ENCODE results near the gene RNF4. TPM values are rescaled to one million over a fixed set of nuclear protein-coding genes. Genes with fewer than 3 reads are reported as not detected.
"Not testable (repeated sequence)": the region's sequence is repeated elsewhere in the genome, so short reads cannot be mapped to it uniquely, and the experiment has no call there.

The RNF4 gene
- total RNA-seq, 1 experiment from 2014 or later: 45.6 TPM

GRCh38 chr4:2536193-2537010 lies 67.5 kb downstream of the RNF4 start, which contains the start of gene FAM193A:
Gene FAM193A, plus strand, starts transcription at chr4:2536647. Its CDS starts 269 bp downstream, at chr4:2536916.
- no peaks in the 10 kb centered on the region for H3K27me3 Mint-ChIP-seq (ENCODE audit: unreplicated experiment)
- intact Hi-C loops (cut with micrococcal nuclease; ENCODE audit: unreplicated experiment): no loop called here
- H3K27ac Mint-ChIP-seq (ENCODE audit: unreplicated experiment): peak within 1 kb of the TSS; percentile 66
- peaks cover 19% of the 10 kb centered on the region for H3K36me3 Mint-ChIP-seq (ENCODE audit: insufficient read depth, unreplicated experiment)
- BruUV-seq (replicated peaks): no TSS peak
- peak within 1 kb of the TSS; percentile 77 for H3K4me3 Mint-ChIP-seq (ENCODE audit: low read depth, unreplicated experiment)
- no peaks in the 10 kb centered on the region for H3K9me3 Mint-ChIP-seq (ENCODE audit: low read depth, unreplicated experiment)
- H3K4me1 Mint-ChIP-seq (ENCODE audit: low read depth, unreplicated experiment): no peaks in the 10 kb centered on the region
- CTCF ChIA-PET: interaction anchor here (0.6 to 1.6 kb wide), 4 partner anchors 16 to 273 kb away, joined by 3 to 5 read pairs (median 4); partner anchors contain the start of gene RNF4
- peak; percentile 97 for DNase-seq
- TF ChIP-seq CTCF (IDR thresholded peaks at IDR 0.05; ENCODE audit: unreplicated experiment): no peak

- peak; percentile 40 for DNase-seq
- TF ChIP-seq CTCF (IDR thresholded peaks at IDR 0.05; ENCODE audit: unreplicated experiment): no peak
- intact Hi-C loops (cut with micrococcal nuclease; ENCODE audit: unreplicated experiment): no loop called here
- no peaks in the 10 kb centered on the region for H3K4me1 Mint-ChIP-seq (ENCODE audit: low read depth, unreplicated experiment)
- CTCF ChIA-PET: no interaction called here
- no peaks in the 10 kb centered on the region for H3K9me3 Mint-ChIP-seq (ENCODE audit: low read depth, unreplicated experiment)
- no peak overlapping the region for H3K27ac Mint-ChIP-seq (ENCODE audit: unreplicated experiment)
- H3K36me3 Mint-ChIP-seq (ENCODE audit: insufficient read depth, unreplicated experiment): peaks cover 19% of the 10 kb centered on the region
- H3K4me3 Mint-ChIP-seq (ENCODE audit: low read depth, unreplicated experiment): peak overlapping the region; percentile 77
- H3K27me3 Mint-ChIP-seq (ENCODE audit: unreplicated experiment): no peaks in the 10 kb centered on the region
- TSS peak; percentile 57 for BruUV-seq (replicated peaks)
Measured at GRCh38 chr4:2537011-2537830, 68.3 kb downstream of the RNF4 start.

DNA sequence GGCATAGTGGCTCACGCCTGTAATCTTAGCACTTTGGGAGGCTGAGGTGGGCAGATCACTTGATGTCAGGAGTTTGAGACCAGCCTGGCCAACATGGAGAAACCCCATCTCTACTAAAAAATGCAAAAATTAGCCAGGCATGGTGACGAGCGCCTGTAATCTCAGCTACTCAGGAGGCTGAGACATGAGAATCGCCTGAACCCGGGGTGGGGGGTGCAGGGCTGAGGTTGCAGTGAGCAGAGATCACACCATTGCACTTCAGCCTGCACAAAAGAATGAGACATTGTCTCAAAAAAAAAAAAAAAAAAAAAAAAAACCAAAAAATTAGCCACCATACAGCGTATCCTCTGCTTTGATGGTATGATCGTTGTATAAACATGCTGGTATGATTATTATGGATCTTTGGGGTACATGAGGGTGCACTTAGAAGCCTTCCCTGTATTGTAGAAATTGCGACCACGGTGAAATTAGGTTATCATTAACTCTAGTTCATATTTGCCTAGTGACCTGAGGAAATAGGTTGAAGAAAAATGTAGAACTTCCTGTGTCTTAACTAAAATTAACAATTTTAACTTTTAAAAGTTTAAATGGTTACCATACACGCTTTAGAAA lies 74.8 kb downstream of the RNF4 start:
- H3K36me3 Mint-ChIP-seq (ENCODE audit: insufficient read depth, unreplicated experiment); H3K9me3 Mint-ChIP-seq (ENCODE audit: low read depth, unreplicated experiment); DNase-seq; H3K4me3 Mint-ChIP-seq (ENCODE audit: low read depth, unreplicated experiment); intact Hi-C loops (cut with micrococcal nuclease; ENCODE audit: unreplicated experiment); H3K27ac Mint-ChIP-seq (ENCODE audit: unreplicated experiment); H3K4me1 Mint-ChIP-seq (ENCODE audit: low read depth, unreplicated experiment); H3K27me3 Mint-ChIP-seq (ENCODE audit: unreplicated experiment); CTCF ChIA-PET; BruUV-seq (replicated peaks): not testable (repeated sequence)

DNA sequence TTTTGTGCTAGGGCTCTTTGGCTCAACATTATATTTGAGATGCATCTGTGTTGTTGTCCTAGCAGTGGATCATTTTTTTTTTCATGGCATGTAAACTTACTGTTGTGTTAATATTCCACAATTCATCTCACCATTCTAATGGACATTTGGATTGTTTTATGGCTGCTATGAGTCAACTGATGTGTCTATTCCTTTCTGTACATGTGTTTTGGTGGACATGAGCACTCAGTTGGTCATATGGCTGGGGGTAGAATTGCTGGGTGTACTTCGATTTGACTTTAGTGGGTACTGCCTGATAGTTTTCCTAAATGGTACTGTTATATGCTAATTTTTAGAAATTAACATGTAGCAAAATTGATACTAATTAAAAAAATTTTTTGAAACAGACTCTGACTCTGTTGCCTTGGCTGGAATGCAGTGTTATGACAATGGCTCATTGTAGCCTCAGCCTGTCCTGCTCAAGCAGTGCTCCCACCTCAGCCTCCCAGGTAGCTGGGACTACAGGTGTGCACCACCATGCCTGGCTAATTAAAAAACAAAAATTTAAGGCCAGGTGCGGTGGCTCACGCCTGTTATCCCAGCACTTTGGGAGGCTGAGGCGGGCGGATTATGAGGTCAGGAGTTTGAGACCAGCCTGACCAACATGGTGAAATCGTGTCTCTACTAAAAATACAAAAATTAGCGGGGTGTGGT lies 76.6 kb downstream of the RNF4 start:
- Mint-ChIP-seq H3K4me1 (ENCODE audit: low read depth, unreplicated experiment) (no peaks in the 10 kb centered on the region), H3K27me3 (ENCODE audit: unreplicated experiment) (no peaks in the 10 kb centered on the region), H3K27ac (ENCODE audit: unreplicated experiment) (no peak overlapping the region), H3K36me3 (ENCODE audit: insufficient read depth, unreplicated experiment) (no peaks in the 10 kb centered on the region), H3K9me3 (ENCODE audit: low read depth, unreplicated experiment) (no peaks in the 10 kb centered on the region), H3K4me3 (ENCODE audit: low read depth, unreplicated experiment) (no peak overlapping the region)
- no TSS peak for BruUV-seq (replicated peaks)
- TF ChIP-seq CTCF (IDR thresholded peaks at IDR 0.05; ENCODE audit: unreplicated experiment): no peak
- DNase-seq: no peak
- intact Hi-C loops (cut with micrococcal nuclease; ENCODE audit: unreplicated experiment): no loop called here
- CTCF ChIA-PET: no interaction called here
